ENCODE data around the gene SLCO2A1.
A peak's percentile ranks its signal among the peaks of the same experiment; 100 is the strongest.

DNA sequence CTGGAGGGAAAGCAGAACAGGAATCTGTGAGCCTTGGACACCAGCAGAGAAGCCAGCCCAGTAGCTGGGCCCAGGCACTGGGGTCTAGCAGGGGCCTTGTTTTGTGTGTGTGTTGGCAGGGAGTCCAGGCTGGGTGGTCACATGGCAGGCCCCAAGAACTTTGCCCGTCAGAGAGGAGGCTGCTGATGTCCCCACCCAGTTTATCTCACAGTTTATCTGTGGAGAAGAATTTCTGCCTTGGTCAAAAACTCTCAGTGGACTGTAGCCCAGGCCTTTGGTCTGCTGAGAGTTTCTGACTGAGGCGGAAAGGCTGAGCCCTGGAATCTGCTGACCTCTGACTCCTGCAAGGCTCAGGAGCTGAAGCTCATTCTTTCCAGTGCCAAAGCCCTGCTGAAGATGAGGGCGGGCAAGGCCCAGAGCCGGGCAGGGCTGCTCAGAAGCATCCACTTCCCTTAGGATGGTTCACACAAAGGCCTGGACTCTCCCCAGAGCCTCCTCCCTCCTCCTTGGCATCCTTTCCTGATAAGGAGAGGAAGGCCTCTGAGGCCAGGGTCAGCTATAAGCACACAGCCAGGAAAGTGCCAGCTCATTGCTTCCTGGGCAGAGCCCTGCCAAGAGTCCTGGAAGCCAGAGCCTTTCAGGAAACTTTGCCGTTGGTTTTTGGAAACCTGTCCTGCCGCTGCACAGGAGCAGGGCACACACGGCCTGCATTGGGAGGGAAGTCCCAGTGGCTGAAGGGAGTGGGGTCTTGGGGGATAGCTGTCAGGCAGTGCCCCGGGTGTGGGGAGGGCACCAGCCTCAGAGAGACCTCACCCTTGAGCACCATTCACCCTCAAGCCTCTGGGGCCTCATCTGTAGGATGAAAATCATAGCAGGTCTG lies 37.2 kb upstream of the SLCO2A1 start:
- TF ChIP-seq CTCF (IDR thresholded peaks at IDR 0.05), result no peak
- TF ChIP-seq EP300 (IDR thresholded peaks at IDR 0.05), result no peak
- TF ChIP-seq POLR2A (IDR thresholded peaks at IDR 0.05), result no peak
- peak; percentile 37 for TF ChIP-seq POLR2AphosphoS5 (IDR thresholded peaks at IDR 0.05)

All from gastroesophageal sphincter (tissue), 3 donors.